Measurements from ENCODE around the gene CARTPT. TPM values are rescaled to one million over a fixed set of nuclear protein-coding genes. Genes with fewer than 3 reads are reported as not detected.

CARTPT gene
- total RNA-seq, 1 donor from 2014 or later, result not detected

- Histone ChIP-seq H3K27me3 (ENCODE audit: low read depth) (peaks cover 13% of the 10 kb centered on the region), H3K36me3 (no peaks in the 10 kb centered on the region), H3K4me3 (no peak overlapping the region), H3K9me3 (replicated peaks) (no peaks in the 10 kb centered on the region), H3K27ac (replicated peaks) (no peak overlapping the region), H3K4me1 (no peaks in the 10 kb centered on the region)
- intact Hi-C loops (cut with micrococcal nuclease), result no loop called here
- no peak for DNase-seq
- no peak for TF ChIP-seq CTCF (IDR thresholded peaks at IDR 0.05; ENCODE audit: borderline replicate concordance)
These were observed 15.1 kb downstream of the CARTPT start for GRCh38 chr5:71734141-71734540.

- no peaks in the 10 kb centered on the region for H3K4me1 ChIP-seq
These were observed 19.0 kb downstream of the CARTPT start for GRCh38 chr5:71737931-71738539.

GRCh38 chr5:71738662-71739361, 19.7 kb downstream of the CARTPT start:
- TF ChIP-seq CTCF (IDR thresholded peaks at IDR 0.05; ENCODE audit: borderline replicate concordance), result no peak
- H3K27me3 ChIP-seq (ENCODE audit: low read depth), result peaks cover 10% of the 10 kb centered on the region
- no peak overlapping the region for H3K4me3 ChIP-seq
- no peaks in the 10 kb centered on the region for H3K4me1 ChIP-seq
- no peak overlapping the region for H3K27ac ChIP-seq (replicated peaks)
- DNase-seq, result no peak
- intact Hi-C loops (cut with micrococcal nuclease), result no loop called here
- no peaks in the 10 kb centered on the region for H3K9me3 ChIP-seq (replicated peaks)
- H3K36me3 ChIP-seq, result no peaks in the 10 kb centered on the region

More at GRCh38 chr5:71737931-71738539, 19.0 kb downstream of the CARTPT start:
- no peaks in the 10 kb centered on the region for H3K9me3 ChIP-seq (replicated peaks)
- no peak overlapping the region for H3K4me3 ChIP-seq
- no peak for DNase-seq
- intact Hi-C loops (cut with micrococcal nuclease), result no loop called here
- H3K27me3 ChIP-seq (ENCODE audit: low read depth), result peaks cover 10% of the 10 kb centered on the region
- TF ChIP-seq CTCF (IDR thresholded peaks at IDR 0.05; ENCODE audit: borderline replicate concordance), result no peak
- H3K36me3 ChIP-seq, result no peaks in the 10 kb centered on the region
- no peak overlapping the region for H3K27ac ChIP-seq (replicated peaks)

GRCh38 chr5:71740015-71740753, 21.1 kb downstream of the CARTPT start:
- H3K4me1 ChIP-seq, result no peaks in the 10 kb centered on the region
- H3K4me3 ChIP-seq, result no peak overlapping the region
- no peaks in the 10 kb centered on the region for H3K36me3 ChIP-seq
- H3K27ac ChIP-seq (replicated peaks), result no peak overlapping the region
- DNase-seq, result no peak
- no peak for TF ChIP-seq CTCF (IDR thresholded peaks at IDR 0.05; ENCODE audit: borderline replicate concordance)
- H3K9me3 ChIP-seq (replicated peaks), result no peaks in the 10 kb centered on the region
- intact Hi-C loops (cut with micrococcal nuclease), result no loop called here
- H3K27me3 ChIP-seq (ENCODE audit: low read depth), result peaks cover 6% of the 10 kb centered on the region

- Histone ChIP-seq H3K27ac (replicated peaks) (no peak overlapping the region), H3K4me1 (peaks cover under 1% of the 10 kb centered on the region), H3K9me3 (replicated peaks) (no peaks in the 10 kb centered on the region), H3K27me3 (ENCODE audit: low read depth) (no peaks in the 10 kb centered on the region), H3K36me3 (no peaks in the 10 kb centered on the region), H3K4me3 (no peak overlapping the region)
- DNase-seq, result no peak
- intact Hi-C loops (cut with micrococcal nuclease), result no loop called here
- no peak for TF ChIP-seq CTCF (IDR thresholded peaks at IDR 0.05; ENCODE audit: borderline replicate concordance)
These were observed 24.1 kb downstream of the CARTPT start for GRCh38 chr5:71743155-71743554.

Measured in left ventricle myocardium inferior (tissue), 1 donor.